ENCODE results near the gene NSMCE1.
A peak's percentile ranks its signal among the peaks of the same experiment; 100 is the strongest.

The NSMCE1 gene

GRCh38 chr16:27268376-27269299 is at the start of gene NSMCE1:
Gene NSMCE1, minus strand, starts transcription at chr16:27268772. Its CDS starts 11,202 bp downstream, at chr16:27257570.
- peak; percentile 97 for DNase-seq (ENCODE audit: low spot score)

GRCh38 chr16:27317738-27318391 is 49.3 kb upstream of the NSMCE1 start:
- DNase-seq (ENCODE audit: low spot score), result no peak

- DNase-seq (ENCODE audit: low spot score), result no peak
These were observed 48.7 kb upstream of the NSMCE1 start for GRCh38 chr16:27317320-27317719.

GRCh38 chr16:27316038-27316680 is 47.6 kb upstream of the NSMCE1 start:
- no peak for DNase-seq (ENCODE audit: low spot score)

- DNase-seq (ENCODE audit: low spot score), result no peak
These were observed 46.9 kb upstream of the NSMCE1 start for GRCh38 chr16:27315333-27316037.

DNA sequence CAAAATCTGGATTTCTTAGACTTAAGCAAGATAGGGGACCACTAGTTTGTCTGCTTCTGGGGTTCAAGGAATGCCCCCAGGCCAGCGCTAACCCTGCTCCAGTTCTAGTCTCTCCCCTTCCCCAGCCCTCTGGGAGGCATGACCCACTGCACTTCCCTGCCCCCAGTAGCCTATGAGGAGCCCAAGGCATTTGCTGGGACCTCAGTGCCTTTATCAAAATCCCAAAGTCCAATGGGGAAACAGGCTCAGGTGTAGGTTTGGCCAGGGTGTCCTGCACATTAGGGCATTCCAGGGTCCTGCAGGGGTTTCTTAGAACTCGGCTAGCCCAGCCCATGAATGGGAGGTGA is 46.4 kb upstream of the NSMCE1 start:
- DNase-seq (ENCODE audit: low spot score), result no peak

GRCh38 chr16:27314161-27314723 is 45.7 kb upstream of the NSMCE1 start:
- DNase-seq (ENCODE audit: low spot score), result no peak

GRCh38 chr16:27313422-27314160 is 45.0 kb upstream of the NSMCE1 start, which contains the start of gene IL4R:
Gene IL4R, plus strand, starts transcription at chr16:27313974. Its CDS starts 26,230 bp downstream, at chr16:27340204.
- no peak for DNase-seq (ENCODE audit: low spot score)

DNA sequence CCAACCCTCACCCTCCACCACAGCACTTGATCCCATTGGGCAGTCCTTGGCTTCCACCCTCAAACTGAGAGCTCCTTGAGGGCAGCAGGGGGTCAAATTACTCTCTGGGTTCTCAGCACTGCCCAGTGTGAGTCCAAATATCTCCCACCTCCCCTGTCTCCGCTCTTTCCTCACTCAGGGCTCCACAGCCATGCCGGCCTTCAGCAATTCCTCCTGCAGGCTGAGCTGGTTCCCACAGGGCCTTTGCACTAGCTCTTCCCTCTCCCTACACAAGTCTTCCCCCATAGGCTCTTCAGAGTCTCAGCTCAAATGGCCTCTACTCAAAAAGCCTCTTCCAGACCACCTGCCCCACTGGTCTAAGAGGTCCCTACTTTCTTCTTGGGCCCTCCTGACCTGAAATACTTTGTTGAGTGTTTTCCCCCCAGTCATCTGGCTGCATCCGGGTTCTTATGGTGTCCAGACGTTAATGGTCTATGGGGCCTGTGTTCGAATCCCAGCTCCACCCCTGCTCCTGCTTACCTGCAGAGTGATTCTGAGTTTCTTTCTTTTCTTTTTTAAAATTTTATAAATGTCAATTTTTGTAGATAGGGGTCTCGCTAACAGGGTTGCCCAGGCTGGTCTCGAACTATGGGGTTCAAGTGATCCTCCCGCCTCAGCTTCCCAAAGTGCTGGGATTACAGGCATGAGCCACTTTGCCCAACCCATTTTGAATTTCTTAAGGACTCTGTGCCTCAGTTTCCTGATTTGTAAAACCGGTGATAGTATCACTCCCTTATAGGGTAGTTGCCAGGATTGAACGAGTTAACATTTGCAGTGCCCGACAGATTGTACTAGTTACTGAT is 44.2 kb upstream of the NSMCE1 start:
- DNase-seq (ENCODE audit: low spot score), result no peak

DNA sequence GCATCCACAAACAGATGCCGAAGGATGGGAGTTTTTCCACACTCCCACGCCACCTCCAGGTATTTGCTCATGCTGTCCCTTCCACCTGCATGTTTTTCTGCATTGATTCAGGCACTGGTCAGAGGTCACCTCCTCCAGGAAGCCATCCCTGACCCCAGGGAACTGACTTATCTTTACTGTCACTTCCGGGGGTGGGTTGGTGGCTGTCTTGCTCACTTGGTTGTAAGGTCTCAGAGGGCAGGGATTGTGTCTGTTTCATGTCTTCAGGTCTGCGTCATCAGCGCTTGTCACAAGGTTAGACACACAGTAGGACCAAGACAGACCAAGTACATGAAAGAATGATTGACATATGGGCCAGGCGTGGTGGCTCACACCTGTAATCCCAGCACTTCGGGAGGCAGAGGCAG is 43.3 kb upstream of the NSMCE1 start:
- DNase-seq (ENCODE audit: low spot score), result no peak

GRCh38 chr16:27311448-27311830 is 42.9 kb upstream of the NSMCE1 start:
- no peak for DNase-seq (ENCODE audit: low spot score)

- DNase-seq (ENCODE audit: low spot score), result no peak
These were observed 42.2 kb upstream of the NSMCE1 start for GRCh38 chr16:27310576-27311447.

- no peak for DNase-seq (ENCODE audit: low spot score)
These were observed 40.2 kb upstream of the NSMCE1 start for GRCh38 chr16:27308792-27309191.

- no peak for DNase-seq (ENCODE audit: low spot score)
These were observed 37.4 kb upstream of the NSMCE1 start for GRCh38 chr16:27305839-27306442.

DNA sequence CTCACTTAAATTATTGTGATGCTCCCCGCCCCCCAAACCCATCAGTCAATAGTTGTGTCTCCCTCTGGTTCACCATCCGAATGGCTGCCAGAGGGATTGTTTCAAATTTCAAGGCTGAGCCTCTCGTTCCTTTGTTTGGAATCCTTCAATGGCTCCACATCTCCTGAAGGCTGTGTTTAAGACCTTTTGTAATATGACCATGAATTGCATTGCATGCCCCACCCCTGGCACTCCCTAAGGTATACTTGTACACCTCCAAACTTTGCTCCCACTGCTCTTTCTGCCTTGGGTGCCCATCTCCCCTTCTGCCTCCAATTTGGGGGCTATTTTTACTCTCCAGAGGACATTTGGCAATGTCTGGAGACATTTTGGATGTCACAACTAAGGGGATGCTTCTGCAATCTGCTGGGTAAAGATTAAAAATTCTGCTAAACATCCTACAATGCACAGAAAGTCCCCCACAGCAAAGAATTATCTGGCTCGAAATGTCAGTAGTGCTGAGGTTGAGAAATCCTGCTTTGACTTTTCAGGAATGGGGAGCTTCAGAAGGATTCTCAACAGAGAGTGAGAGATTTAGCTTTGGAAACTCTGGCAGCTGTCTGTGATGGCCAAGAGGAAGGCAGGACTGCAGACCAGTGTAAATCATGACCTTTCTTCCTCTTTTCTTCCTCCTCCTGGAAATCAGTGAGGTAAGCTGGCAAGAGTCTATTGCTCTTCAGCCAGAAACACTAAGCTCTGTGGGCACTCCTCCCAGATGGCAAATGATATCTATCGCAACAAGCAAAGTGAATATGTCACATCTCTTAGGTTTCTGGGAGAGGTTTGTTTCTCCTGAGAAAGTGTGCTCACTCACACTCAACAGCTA is 36.5 kb upstream of the NSMCE1 start:
- DNase-seq (ENCODE audit: low spot score), result no peak

- no peak for DNase-seq (ENCODE audit: low spot score)
These were observed 35.5 kb upstream of the NSMCE1 start for GRCh38 chr16:27304102-27304501.

DNA sequence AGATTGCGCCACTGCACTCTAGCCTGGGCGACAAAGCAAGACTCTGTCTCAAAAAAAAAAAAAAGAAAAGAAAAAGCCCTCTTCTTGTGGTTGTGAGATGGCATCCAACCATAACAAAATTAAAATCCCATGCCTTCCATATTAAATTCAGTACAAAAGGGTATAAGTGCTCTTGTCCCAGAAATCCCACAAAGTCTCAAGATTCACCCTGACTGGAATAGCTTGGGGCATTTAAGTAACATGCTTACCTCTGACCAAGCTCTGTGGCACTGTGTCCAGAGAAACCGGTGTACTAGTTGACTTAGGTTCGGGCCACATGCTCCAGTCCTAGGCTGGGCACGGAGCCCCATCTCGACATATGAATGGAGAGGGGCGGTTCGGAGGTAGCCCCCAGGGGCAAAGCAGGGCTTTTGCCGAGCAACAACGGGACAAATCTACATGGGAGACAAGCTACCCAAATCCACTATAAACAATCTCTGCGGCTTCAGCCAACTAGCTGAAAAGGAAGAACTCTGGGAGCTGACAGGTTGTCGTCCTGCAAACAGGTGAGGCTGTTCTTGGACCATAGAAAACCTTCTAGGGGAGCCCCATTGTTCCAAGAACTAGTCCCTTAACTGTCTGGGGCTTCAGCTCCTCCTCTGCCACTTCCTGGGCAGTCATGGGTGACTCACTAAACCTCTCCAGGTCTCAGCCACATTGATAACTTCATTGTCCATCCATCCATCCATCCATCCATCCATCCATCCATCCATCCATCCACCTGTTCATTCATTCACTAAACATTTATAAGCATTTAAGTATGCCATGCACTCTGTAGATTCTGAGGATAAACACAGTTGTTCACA is 34.9 kb upstream of the NSMCE1 start:
- no peak for DNase-seq (ENCODE audit: low spot score)
